Measurements from ENCODE around the gene DYNC1H1.

DNA sequence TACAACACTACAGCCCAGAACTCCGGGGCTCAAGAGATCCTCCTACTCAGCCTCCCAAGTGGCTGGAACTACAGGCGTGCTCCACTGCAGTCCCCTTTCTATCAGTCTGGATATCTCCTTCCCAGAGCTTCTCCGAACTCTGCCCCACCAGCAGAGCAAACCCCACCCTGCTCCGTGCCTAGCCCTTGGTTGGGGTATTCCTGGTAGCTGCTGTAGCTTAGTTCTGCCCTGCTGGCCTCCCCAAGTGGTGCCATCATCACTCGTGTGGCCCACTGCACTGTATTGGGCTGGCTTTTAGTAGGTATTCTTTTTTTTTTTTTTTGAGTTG lies 113.0 kb downstream of the DYNC1H1 start:
- TF ChIP-seq POLR2AphosphoS5 (IDR thresholded peaks at IDR 0.05; ENCODE audit: borderline replicate concordance, low read depth, low read length) (peak; percentile 30; the same call in 1 of the 2 replicates), EZH2 (IDR thresholded peaks at IDR 0.05) (no peak)

Data from SK-N-MC (cell line).